ENCODE results near the gene LIME1. TPM values are rescaled to one million over a fixed set of nuclear protein-coding genes. Genes with fewer than 3 reads are reported as not detected.

The LIME1 gene
- total RNA-seq, 1 experiment from 2014 or later, result 27.4 TPM

DNA sequence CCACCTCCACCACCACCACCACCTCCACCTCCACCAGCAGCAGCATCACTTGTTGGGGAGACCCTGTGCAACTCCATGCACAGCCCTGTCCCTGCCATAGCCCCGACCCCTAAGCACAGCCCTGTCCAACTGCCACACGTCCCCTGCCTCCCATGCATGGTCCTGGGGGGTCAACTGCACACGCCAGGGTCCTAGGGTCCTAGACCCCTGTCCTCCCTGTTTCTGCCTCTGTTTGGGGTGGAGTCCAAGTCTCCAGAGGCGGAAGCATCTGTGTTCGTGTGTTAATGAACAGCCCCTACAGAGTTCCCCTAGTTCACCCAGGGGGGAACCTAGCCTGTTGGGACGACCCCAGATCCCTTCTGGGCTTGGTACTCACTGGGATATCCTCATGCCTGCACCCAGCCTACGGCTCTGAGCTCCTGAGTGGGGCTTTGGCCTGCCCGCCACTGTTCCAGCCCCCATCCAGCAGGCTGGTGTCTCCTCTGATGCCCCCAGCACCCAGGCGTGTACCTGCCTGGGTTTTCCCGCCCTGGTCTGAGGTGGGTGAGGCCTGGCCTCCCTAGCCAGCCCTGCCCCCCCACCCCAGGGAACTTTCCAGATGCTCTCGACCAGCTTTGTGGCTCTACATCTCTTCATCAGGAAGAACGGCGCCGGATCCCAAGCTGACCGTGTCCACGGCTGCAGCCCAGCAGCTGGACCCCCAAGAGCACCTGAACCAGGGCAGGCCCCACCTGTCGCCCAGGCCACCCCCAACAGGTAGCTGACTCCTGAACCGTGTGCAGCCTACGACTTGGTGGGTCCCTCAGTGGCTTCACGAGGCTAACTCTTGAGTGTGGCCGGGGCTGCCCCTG is 42.5 kb upstream of the LIME1 start:
- Histone ChIP-seq H3K4me1 (ENCODE audit: control insufficient read depth in 1 of 2, insufficient read depth in 2 of 2, low read length in 2 of 2) (peaks cover 35 to 65% of the 10 kb centered on the region in 2 experiments), H3K79me2 (ENCODE audit: insufficient read depth, low read length) (peaks cover 10% of the 10 kb centered on the region; the same call in 1 of the 2 replicates), H2AFZ (ENCODE audit: low read depth, low read length, poor library complexity, severe bottlenecking) (no peak overlapping the region), H3K9me3 (ENCODE audit: control insufficient read depth in 1 of 2, insufficient read depth in 1 of 2, low read depth in 1 of 2, low read length in 2 of 2) (no peaks in the 10 kb centered on the region), H3K27me3 (ENCODE audit: insufficient read depth, low read length) (no peaks in the 10 kb centered on the region), H3K36me3 (ENCODE audit: control insufficient read depth in 1 of 2, insufficient read depth in 2 of 2, low read length in 2 of 2) (peaks cover 0 to 8% of the 10 kb centered on the region in 2 experiments; a peak in 1 of 4 replicates), H3K4me2 (ENCODE audit: low read length) (no peak overlapping the region), H4K20me1 (ENCODE audit: insufficient read depth) (no peaks in the 10 kb centered on the region), H3K27ac (ENCODE audit: low read depth, low read length) (peak overlapping the region; percentile 24; the same call in 1 of the 2 replicates), H3K9me2 (ENCODE audit: insufficient read depth) (no peaks in the 10 kb centered on the region), H3K4me3 (replicated peaks in 1 of 2; ENCODE audit: low read depth in 1 of 2, low read length in 2 of 2) (no peak overlapping the region), H3K9ac (ENCODE audit: low read length) (no peak overlapping the region)
- ATAC-seq (no peak), DNase-seq (ENCODE audit: low read depth, low spot score) (no peak)
- no TSS peak for BruUV-seq (replicated peaks)
- ChIA-PET CTCF (no interaction called here), RAD21 (ENCODE audit: low non-redundant PET in 1 of 2, low total read pairs in 2 of 2, uncharacterized antibody in 2 of 2, unreplicated experiment in 2 of 2) (no interaction called here), POLR2A (no interaction called here)
- TF ChIP-seq ZNF274 (IDR thresholded peaks at IDR 0.05; ENCODE audit: low read depth, low read length), result no peak
- intact Hi-C loops (cut with micrococcal nuclease), result no loop called here

- no peaks in the 10 kb centered on the region for H3K27me3 ChIP-seq (ENCODE audit: insufficient read depth, low read length)
- H3K36me3 ChIP-seq (ENCODE audit: control insufficient read depth in 1 of 2, insufficient read depth in 2 of 2, low read length in 2 of 2), result peaks cover 0 to 8% of the 10 kb centered on the region in 2 experiments; a peak in 1 of 4 replicates
- peaks cover 10% of the 10 kb centered on the region; the same call in 1 of the 2 replicates for H3K79me2 ChIP-seq (ENCODE audit: insufficient read depth, low read length)
- no peaks in the 10 kb centered on the region for H3K9me2 ChIP-seq (ENCODE audit: insufficient read depth)
- no peaks in the 10 kb centered on the region for H3K9me3 ChIP-seq (ENCODE audit: control insufficient read depth in 1 of 2, insufficient read depth in 1 of 2, low read depth in 1 of 2, low read length in 2 of 2)
- ChIA-PET POLR2A (no interaction called here), CTCF (no interaction called here), RAD21 (ENCODE audit: low non-redundant PET in 1 of 2, low total read pairs in 2 of 2, uncharacterized antibody in 2 of 2, unreplicated experiment in 2 of 2) (no interaction called here)
- no TSS peak for BruUV-seq (replicated peaks)
- no peak overlapping the region for H2AFZ ChIP-seq (ENCODE audit: low read depth, low read length, poor library complexity, severe bottlenecking)
- no peak overlapping the region for H3K4me3 ChIP-seq (replicated peaks in 1 of 2; ENCODE audit: low read depth in 1 of 2, low read length in 2 of 2)
- H3K9ac ChIP-seq (ENCODE audit: low read length), result no peak overlapping the region
- ATAC-seq (no peak), DNase-seq (ENCODE audit: low read depth, low spot score) (no peak)
- H3K27ac ChIP-seq (ENCODE audit: low read depth, low read length), result peak overlapping the region; percentile 91; the same call in 1 of the 2 replicates
- intact Hi-C loops (cut with micrococcal nuclease), result loop anchor here (5.0 kb wide), 3 partner anchors 113 to 262 kb away; partner anchors contain the start of genes PTK6 and UCKL1
- H4K20me1 ChIP-seq (ENCODE audit: insufficient read depth), result no peaks in the 10 kb centered on the region
- H3K4me2 ChIP-seq (ENCODE audit: low read length), result no peak overlapping the region
- H3K4me1 ChIP-seq (ENCODE audit: control insufficient read depth in 1 of 2, insufficient read depth in 2 of 2, low read length in 2 of 2), result peaks cover 43 to 65% of the 10 kb centered on the region in 2 experiments
- TF ChIP-seq, protein P1, sequence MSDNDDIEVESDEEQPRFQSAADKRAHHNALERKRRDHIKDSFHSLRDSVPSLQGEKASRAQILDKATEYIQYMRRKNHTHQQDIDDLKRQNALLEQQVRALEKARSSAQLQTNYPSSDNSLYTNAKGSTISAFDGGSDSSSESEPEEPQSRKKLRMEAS (IDR thresholded peaks at IDR 0.05), result no peak
- TF ChIP-seq SP1 (IDR thresholded peaks at IDR 0.05; ENCODE audit: low read depth), result no peak
- no peak for TF ChIP-seq EZH2phosphoT487 (IDR thresholded peaks at IDR 0.05; ENCODE audit: borderline replicate concordance)
- no peak for TF ChIP-seq EZH2 (IDR thresholded peaks at IDR 0.05)
- TF ChIP-seq ZFX (IDR thresholded peaks at IDR 0.05), result no peak
- TF ChIP-seq CEBPB (IDR thresholded peaks at IDR 0.05; ENCODE audit: low read depth), result no peak
- TF ChIP-seq, protein P2, sequence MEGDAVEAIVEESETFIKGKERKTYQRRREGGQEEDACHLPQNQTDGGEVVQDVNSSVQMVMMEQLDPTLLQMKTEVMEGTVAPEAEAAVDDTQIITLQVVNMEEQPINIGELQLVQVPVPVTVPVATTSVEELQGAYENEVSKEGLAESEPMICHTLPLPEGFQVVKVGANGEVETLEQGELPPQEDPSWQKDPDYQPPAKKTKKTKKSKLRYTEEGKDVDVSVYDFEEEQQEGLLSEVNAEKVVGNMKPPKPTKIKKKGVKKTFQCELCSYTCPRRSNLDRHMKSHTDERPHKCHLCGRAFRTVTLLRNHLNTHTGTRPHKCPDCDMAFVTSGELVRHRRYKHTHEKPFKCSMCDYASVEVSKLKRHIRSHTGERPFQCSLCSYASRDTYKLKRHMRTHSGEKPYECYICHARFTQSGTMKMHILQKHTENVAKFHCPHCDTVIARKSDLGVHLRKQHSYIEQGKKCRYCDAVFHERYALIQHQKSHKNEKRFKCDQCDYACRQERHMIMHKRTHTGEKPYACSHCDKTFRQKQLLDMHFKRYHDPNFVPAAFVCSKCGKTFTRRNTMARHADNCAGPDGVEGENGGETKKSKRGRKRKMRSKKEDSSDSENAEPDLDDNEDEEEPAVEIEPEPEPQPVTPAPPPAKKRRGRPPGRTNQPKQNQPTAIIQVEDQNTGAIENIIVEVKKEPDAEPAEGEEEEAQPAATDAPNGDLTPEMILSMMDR (IDR thresholded peaks at IDR 0.05 in 2 of 3, conservative IDR thresholded peaks at IDR 0.05 in 1 of 3; ENCODE audit: borderline replicate concordance in 1 of 3, insufficient read depth in 1 of 3, low read depth in 2 of 3, low read length in 2 of 3), result no peak
- TF ChIP-seq REST (IDR thresholded peaks at IDR 0.05; ENCODE audit: low read depth), result no peak
- TF ChIP-seq TCF7L2 (IDR thresholded peaks at IDR 0.05; ENCODE audit: borderline replicate concordance, extremely low read depth, insufficient read depth, insufficient read length), result no peak
- TF ChIP-seq FOSL1 (IDR thresholded peaks at IDR 0.05; ENCODE audit: low read depth), result no peak
Observed at GRCh38 chr20:63694584-63695423, 41.7 kb upstream of the LIME1 start.
